Measurements from ENCODE around the gene CELA1. TPM values are rescaled to one million over a fixed set of nuclear protein-coding genes. Genes with fewer than 3 reads are reported as not detected.

The CELA1 gene
- polyA plus RNA-seq, 3 donors, result 0.67 to 3.0 TPM; not detected in 1

GRCh38 chr12:51335931-51336330, 10.5 kb downstream of the CELA1 start:
- Histone ChIP-seq H3K36me3 (replicated peaks in 1 of 2; ENCODE audit: control insufficient read depth in 1 of 2, insufficient read depth in 2 of 2, low read length in 2 of 2) (no peaks in the 10 kb centered on the region), H3K4me1 (ENCODE audit: control insufficient read depth in 1 of 2, insufficient read depth in 2 of 2, low read length in 2 of 2) (peaks cover 26 to 32% of the 10 kb centered on the region in 2 donors), H3K27ac (ENCODE audit: low read depth in 1 of 2, low read length in 2 of 2) (peak overlapping the region in 1 of 2 donors; percentile 36), H3K79me2 (ENCODE audit: insufficient read depth, low read length) (no peaks in the 10 kb centered on the region), H4K20me1 (ENCODE audit: insufficient read depth, low read length) (no peaks in the 10 kb centered on the region), H3K9me3 (replicated peaks in 1 of 2; ENCODE audit: control insufficient read depth in 1 of 2, insufficient read depth in 1 of 2, low read length in 2 of 2) (no peaks in the 10 kb centered on the region), H3K9ac (ENCODE audit: insufficient read depth, low read length, poor library complexity, severe bottlenecking) (no peak overlapping the region), H2AFZ (ENCODE audit: insufficient read depth, low read depth, low read length, poor library complexity, severe bottlenecking) (no peak overlapping the region), H3K4me2 (replicated peaks; ENCODE audit: extremely low read depth, low read length, poor library complexity, severe bottlenecking) (peak overlapping the region; percentile 63), H3K4me3 (replicated peaks in 1 of 3; ENCODE audit: low read depth in 2 of 3, low read length in 3 of 3) (peak overlapping the region in 1 of 3 experiments; percentile 42), H3K27me3 (ENCODE audit: control insufficient read depth in 2 of 2, insufficient read depth in 2 of 2, low read length in 2 of 2) (no peaks in the 10 kb centered on the region)
- Mint-ChIP-seq H3K4me1 (peaks cover 37% of the 10 kb centered on the region), H3K27ac (peak overlapping the region in 4 of 7 donors; percentile 72 to 83 (median 74)), H3K4me3 (peak overlapping the region in 1 of 2 donors; percentile 88), H3K36me3 (peaks cover 3 to 6% of the 10 kb centered on the region in 2 donors), H3K9me3 (peaks cover 0 to 2% (median 0%) of the 10 kb centered on the region in 7 donors), H3K27me3 (ENCODE audit: low read depth in 3 of 3) (peaks cover 2 to 16% (median 11%) of the 10 kb centered on the region in 3 donors)
- no peak for TF ChIP-seq CTCF (IDR thresholded peaks at IDR 0.05)
- WGBS (ENCODE audit: insufficient coverage), result no CpG with 5 or more reads among the region's 2 CpGs
- peak in 2 of 3 donors; percentile 41 to 65 for DNase-seq
- intact Hi-C loops (cut with micrococcal nuclease), result no loop called here

GRCh38 chr12:51334764-51335163, 11.7 kb downstream of the CELA1 start:
- H3K4me1 Mint-ChIP-seq, result peaks cover 47% of the 10 kb centered on the region
- Histone ChIP-seq H3K4me3 (replicated peaks in 1 of 3; ENCODE audit: low read depth in 2 of 3, low read length in 3 of 3) (no peak overlapping the region), H3K4me2 (replicated peaks; ENCODE audit: extremely low read depth, low read length, poor library complexity, severe bottlenecking) (no peak overlapping the region), H3K9me3 (replicated peaks in 1 of 2; ENCODE audit: control insufficient read depth in 1 of 2, insufficient read depth in 1 of 2, low read length in 2 of 2) (no peaks in the 10 kb centered on the region), H3K9ac (ENCODE audit: insufficient read depth, low read length, poor library complexity, severe bottlenecking) (no peak overlapping the region), H3K27me3 (ENCODE audit: control insufficient read depth in 2 of 2, insufficient read depth in 2 of 2, low read length in 2 of 2) (no peaks in the 10 kb centered on the region), H4K20me1 (ENCODE audit: insufficient read depth, low read length) (no peaks in the 10 kb centered on the region), H3K27ac (ENCODE audit: low read depth in 1 of 2, low read length in 2 of 2) (no peak overlapping the region), H2AFZ (ENCODE audit: insufficient read depth, low read depth, low read length, poor library complexity, severe bottlenecking) (no peak overlapping the region), H3K79me2 (ENCODE audit: insufficient read depth, low read length) (no peaks in the 10 kb centered on the region), H3K4me1 (ENCODE audit: control insufficient read depth in 1 of 2, insufficient read depth in 2 of 2, low read length in 2 of 2) (peaks cover 33 to 41% of the 10 kb centered on the region in 2 donors), H3K36me3 (replicated peaks in 1 of 2; ENCODE audit: control insufficient read depth in 1 of 2, insufficient read depth in 2 of 2, low read length in 2 of 2) (no peaks in the 10 kb centered on the region)
- H3K36me3 Mint-ChIP-seq, result peaks cover 3 to 6% of the 10 kb centered on the region in 2 donors
- no peak overlapping the region for H3K27ac Mint-ChIP-seq
- TF ChIP-seq CTCF (IDR thresholded peaks at IDR 0.05), result no peak
- DNase-seq, result peak in 1 of 3 donors; percentile 37
- WGBS (ENCODE audit: insufficient coverage), result 44% methylated on average over 4 of the region's 4 CpGs
- peaks cover 2 to 12% (median 11%) of the 10 kb centered on the region in 3 donors for H3K27me3 Mint-ChIP-seq (ENCODE audit: low read depth in 3 of 3)
- H3K9me3 Mint-ChIP-seq, result peaks cover 0 to 4% (median 0%) of the 10 kb centered on the region in 7 donors
- intact Hi-C loops (cut with micrococcal nuclease), result no loop called here
- peak overlapping the region in 1 of 2 donors; percentile 88 for H3K4me3 Mint-ChIP-seq

Data from CD14-positive monocyte (primary cell).